CMK (cell line): ENCODE measurements around the gene RTL10.
"Not testable (repeated sequence)": the region's sequence is repeated elsewhere in the genome, so short reads cannot be mapped to it uniquely, and the experiment has no call there.

Source experiments
- DNase-seq: peaks from one replicate; pipeline ENCODE4 v3.0.0-alpha.2; 2010; ENCODE audit warnings: low read depth

Gene RTL10

GRCh38 chr22:19843107-19843856 is 11.4 kb downstream of the RTL10 start:
- no peak for DNase-seq

- no peak for DNase-seq
Observed at GRCh38 chr22:19842393-19843106, 12.1 kb downstream of the RTL10 start.

GRCh38 chr22:19841641-19842392 is 12.9 kb downstream of the RTL10 start:
- DNase-seq: no peak

GRCh38 chr22:19840955-19841640 is 13.6 kb downstream of the RTL10 start:
- no peak for DNase-seq

GRCh38 chr22:19840059-19840458 is 14.6 kb downstream of the RTL10 start:
- no peak for DNase-seq

- DNase-seq: no peak
Observed at GRCh38 chr22:19837915-19838314, 16.8 kb downstream of the RTL10 start.

GRCh38 chr22:19836512-19836911 is 18.2 kb downstream of the RTL10 start:
- no peak for DNase-seq

- no peak for DNase-seq
Observed at GRCh38 chr22:19834599-19834998, 20.1 kb downstream of the RTL10 start.

GRCh38 chr22:19833327-19833726 is 21.3 kb downstream of the RTL10 start:
- not testable (repeated sequence) for DNase-seq

GRCh38 chr22:19832476-19833108 is 22.1 kb downstream of the RTL10 start:
- DNase-seq: no peak

GRCh38 chr22:19831979-19832378 is 22.7 kb downstream of the RTL10 start:
- not testable (repeated sequence) for DNase-seq

- DNase-seq: no peak
Observed at GRCh38 chr22:19831016-19831415, 23.7 kb downstream of the RTL10 start.

GRCh38 chr22:19828035-19828401 is 26.7 kb downstream of the RTL10 start:
- DNase-seq: no peak

GRCh38 chr22:19827341-19828034 is 27.2 kb downstream of the RTL10 start:
- DNase-seq: no peak

GRCh38 chr22:19826619-19826950 is 28.1 kb downstream of the RTL10 start:
- DNase-seq: no peak

- no peak for DNase-seq
Observed at GRCh38 chr22:19825904-19826618, 28.6 kb downstream of the RTL10 start.

- DNase-seq: no peak
Observed at GRCh38 chr22:19824926-19825339, 29.7 kb downstream of the RTL10 start.

- DNase-seq: no peak
Observed at GRCh38 chr22:19824212-19824925, 30.3 kb downstream of the RTL10 start.

- DNase-seq: no peak
Observed at GRCh38 chr22:19823902-19824211, 30.8 kb downstream of the RTL10 start.
